Limb (tissue), 2 donors: ENCODE data around the gene LSM5.

ENCODE experiments used
- DNase-seq, 2 donors: peaks; one replicate each; pipeline ENCODE4 v3.0.0-alpha.2; 2016; ENCODE audit errors: extremely low spot score in 2 of 2

The LSM5 gene

DNA sequence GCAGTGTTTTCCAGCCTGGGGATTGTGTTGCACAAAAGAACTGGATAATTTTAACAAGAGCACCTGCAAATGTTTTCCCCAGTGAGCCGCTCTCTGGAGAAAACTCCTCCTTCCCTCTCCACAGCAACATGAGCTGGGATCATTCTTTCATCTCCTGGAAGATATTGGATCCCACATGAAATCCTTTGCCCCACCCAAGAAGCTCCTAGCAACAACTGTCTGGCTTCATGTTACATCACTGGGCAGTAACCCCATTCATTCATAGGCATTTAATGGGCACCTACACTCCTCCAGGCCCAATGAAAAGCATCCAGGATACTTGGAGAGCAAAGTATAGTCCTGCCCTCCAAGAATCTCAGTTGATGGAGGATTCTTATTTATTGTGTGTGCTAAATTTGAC is 27.2 kb downstream of the LSM5 start:
- DNase-seq: no peak

- no peak for DNase-seq
Measured at GRCh38 chr7:32462451-32462850, 27.7 kb downstream of the LSM5 start.

DNA sequence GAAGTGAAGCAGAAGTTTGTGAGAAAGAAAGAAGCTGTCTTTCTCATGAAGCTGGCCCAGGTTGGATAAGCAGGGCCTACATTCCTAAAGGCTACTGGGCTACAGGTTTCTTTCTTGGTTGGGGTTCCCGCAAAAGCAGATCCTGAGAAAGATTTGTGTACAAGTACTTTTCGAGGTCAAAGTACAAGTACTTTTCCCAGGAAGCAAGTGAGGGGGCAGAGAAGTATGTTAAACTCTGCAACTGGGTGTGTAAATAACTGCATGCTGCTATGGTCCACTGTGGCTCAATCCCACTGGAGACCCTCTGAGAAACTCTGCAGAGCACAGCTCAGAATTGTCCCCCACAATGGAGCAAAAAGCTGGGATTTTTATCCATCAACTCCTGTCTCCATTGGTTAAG is 28.7 kb downstream of the LSM5 start:
- no peak for DNase-seq

DNA sequence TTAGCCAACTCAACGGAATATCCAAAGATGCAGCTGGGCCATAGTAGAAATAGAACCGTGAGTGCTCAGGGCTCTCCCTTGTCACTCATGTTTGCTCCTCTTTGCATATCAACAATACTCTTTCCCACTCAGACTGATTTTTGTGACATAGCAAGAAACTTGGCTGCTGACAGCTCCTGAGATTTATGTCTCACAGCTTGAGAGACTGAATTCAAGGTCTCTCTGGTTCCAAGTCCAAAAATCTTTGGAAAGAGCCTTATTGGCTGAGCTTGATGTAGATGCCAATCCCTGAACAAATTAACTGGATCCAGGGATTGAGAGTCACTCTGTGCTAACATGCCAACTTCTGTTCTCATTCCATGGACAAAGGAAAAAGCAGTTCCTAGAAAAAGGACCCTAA is 30.4 kb downstream of the LSM5 start:
- no peak for DNase-seq

GRCh38 chr7:32458025-32458424 is 32.2 kb downstream of the LSM5 start:
- DNase-seq: no peak

DNA sequence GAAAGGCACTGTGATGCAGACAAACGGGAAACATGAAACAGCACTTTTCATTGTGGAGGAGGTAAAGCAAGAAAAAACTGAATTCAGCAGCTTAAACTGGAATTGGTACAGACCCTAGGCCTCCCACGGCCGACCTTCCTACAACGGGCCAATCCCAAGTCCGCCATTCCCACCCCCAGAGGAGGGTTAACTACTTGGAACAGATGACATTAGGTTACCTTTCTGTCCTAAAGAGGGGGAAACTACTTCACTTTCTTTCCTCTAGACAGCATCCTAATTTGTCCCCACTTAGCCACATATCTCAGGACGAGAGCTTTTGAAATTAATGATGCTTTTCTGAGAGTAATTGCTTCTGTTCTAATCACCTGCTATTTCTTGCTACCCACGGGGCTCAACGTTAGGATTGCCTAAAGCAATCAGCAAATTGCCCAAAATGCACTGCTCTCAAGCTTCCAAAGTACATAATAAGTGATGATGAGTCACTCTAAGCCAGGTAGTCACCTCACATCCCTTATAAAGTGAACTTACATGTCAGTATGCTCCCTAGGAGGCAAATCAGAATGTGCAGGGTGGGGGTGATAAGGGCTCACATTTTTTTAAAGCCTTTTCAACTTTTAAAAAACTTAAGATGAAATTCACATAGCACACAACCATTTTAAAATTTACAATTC is 36.7 kb downstream of the LSM5 start:
- DNase-seq: no peak

- DNase-seq: no peak
Measured at GRCh38 chr7:32447218-32447617, 43.0 kb downstream of the LSM5 start.

DNA sequence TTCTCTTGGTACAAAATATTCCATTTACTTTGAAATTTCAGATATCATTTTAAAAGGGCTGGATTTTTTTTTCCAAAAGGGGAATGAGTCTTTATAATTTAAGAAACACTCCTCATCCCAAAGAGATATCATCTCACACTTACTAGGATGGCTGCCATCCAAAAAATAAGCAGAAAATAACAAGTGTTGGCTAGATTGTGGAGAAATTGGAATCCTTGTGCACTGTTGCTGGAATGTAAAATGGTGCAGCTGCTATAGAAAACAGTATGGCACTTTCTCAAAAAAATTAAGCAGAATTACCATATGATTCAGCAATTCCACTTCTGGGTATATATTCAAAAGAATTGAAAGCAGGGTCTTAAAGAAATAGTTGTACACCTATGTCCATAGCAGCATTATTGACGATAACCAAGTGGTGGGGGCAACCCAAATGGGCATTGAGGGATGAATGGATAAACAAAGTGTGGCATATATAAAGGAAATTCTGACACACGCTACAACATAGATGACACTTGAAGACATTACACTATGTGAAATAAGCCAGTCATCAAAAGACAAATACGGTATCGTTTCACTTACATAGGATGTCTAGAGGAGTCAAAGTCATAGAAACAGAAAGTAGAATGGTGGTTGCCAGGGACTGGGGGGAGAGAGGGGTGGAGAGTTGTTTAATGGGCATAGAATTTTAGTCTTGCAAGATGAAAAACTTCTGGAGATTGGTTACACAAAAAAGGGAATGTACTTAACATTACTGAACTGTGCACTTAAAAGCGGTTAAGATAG is 53.8 kb downstream of the LSM5 start:
- no peak for DNase-seq
